Colonic mucosa (tissue), 4 donors: ENCODE measurements around the gene GMPPA. TPM values are rescaled to one million over a fixed set of nuclear protein-coding genes. Genes with fewer than 3 reads are reported as not detected.

Source experiments
- DNase-seq: peaks from one replicate; pipeline ENCODE4 v3.0.0-alpha.2; 2020
- H3K27ac ChIP-seq: fragments of 200-600 bp; one replicate; pipeline ENCODE4 v1.8.0; 2021
- H3K27me3 ChIP-seq: fragments of 200-600 bp; one replicate; pipeline ENCODE4 v1.8.0; 2021
- H3K36me3 ChIP-seq: fragments of 200-600 bp; one replicate; pipeline ENCODE4 v1.8.0; 2021
- H3K4me1 ChIP-seq: fragments of 200-600 bp; one replicate; pipeline ENCODE4 v1.8.0; 2021; ENCODE audit warnings: mild to moderate bottlenecking
- H3K4me3 ChIP-seq: fragments of 200-600 bp; one replicate; pipeline ENCODE4 v1.8.0; 2021
- H3K9ac ChIP-seq, 2 donors: one replicate each; pipeline ENCODE4 v1.7.0; 2013; ENCODE audit warnings: control low read depth in 2 of 2, low read depth in 2 of 2, low read length in 2 of 2
- H3K9me3 ChIP-seq: fragments of 200-600 bp; one replicate; pipeline ENCODE4 v1.8.0; 2021
- intact Hi-C: fragments of 100-400 bp; cut with DNase I; formaldehyde crosslinking; loops from one replicate; pipeline ENCODE4 v1.14.1; 2022
- total RNA-seq, 2 donors: library from RNA; stranded (reverse); fragmentation: NEBNext Ultra II Directional in 1 of 2; extraction: Animal tissue kit (Norgen Biotek cat#: 25700) in 1 of 2; gene quantifications; one replicate each; pipeline ENCODE4 v1.2.1, GENCODE V29; 2021
- TF ChIP-seq, protein P1 (sequence below): fragments of 200-600 bp; IDR thresholded peaks from one replicate; pipeline ENCODE4 v1.8.0; 2022; ENCODE audit warnings: antibody characterized with exemption, mild to moderate bottlenecking
- donor health status: healthy.
- donor health status: DM: no; HTN: no; CAD: no.
- donor health status: DM: no; HTN: no; CAD: no.

GMPPA gene
- total RNA-seq, 2 donors from 2014 or later = 49.7 to 86.1 TPM

- Histone ChIP-seq H3K27me3 (no peaks in the 10 kb centered on the region), H3K9me3 (no peaks in the 10 kb centered on the region), H3K36me3 (no peaks in the 10 kb centered on the region), H3K4me3 (peak within 1 kb of the TSS; percentile 74), H3K27ac (peak within 1 kb of the TSS; percentile 92), H3K4me1 (peaks cover 4% of the 10 kb centered on the region), H3K9ac (peak within 1 kb of the TSS; percentile 78 to 88)
- DNase-seq = peak; percentile 97
- intact Hi-C loops = loop anchor here (5.0 kb wide), 1 partner anchor 144 kb away; no protein-coding TSS in a partner anchor
- TF ChIP-seq, protein P1, sequence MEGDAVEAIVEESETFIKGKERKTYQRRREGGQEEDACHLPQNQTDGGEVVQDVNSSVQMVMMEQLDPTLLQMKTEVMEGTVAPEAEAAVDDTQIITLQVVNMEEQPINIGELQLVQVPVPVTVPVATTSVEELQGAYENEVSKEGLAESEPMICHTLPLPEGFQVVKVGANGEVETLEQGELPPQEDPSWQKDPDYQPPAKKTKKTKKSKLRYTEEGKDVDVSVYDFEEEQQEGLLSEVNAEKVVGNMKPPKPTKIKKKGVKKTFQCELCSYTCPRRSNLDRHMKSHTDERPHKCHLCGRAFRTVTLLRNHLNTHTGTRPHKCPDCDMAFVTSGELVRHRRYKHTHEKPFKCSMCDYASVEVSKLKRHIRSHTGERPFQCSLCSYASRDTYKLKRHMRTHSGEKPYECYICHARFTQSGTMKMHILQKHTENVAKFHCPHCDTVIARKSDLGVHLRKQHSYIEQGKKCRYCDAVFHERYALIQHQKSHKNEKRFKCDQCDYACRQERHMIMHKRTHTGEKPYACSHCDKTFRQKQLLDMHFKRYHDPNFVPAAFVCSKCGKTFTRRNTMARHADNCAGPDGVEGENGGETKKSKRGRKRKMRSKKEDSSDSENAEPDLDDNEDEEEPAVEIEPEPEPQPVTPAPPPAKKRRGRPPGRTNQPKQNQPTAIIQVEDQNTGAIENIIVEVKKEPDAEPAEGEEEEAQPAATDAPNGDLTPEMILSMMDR = no peak
Observed at GRCh38 chr2:219543596-219544358, 45.1 kb downstream of the GMPPA start, which contains the start of the genes CHPF and TMEM198. CHPF (minus strand) TSS chr2:219543809; CDS start chr2:219543538, 271 bp downstream. TMEM198 (plus strand) TSS chr2:219544028; CDS start chr2:219544728, 700 bp downstream.

DNA sequence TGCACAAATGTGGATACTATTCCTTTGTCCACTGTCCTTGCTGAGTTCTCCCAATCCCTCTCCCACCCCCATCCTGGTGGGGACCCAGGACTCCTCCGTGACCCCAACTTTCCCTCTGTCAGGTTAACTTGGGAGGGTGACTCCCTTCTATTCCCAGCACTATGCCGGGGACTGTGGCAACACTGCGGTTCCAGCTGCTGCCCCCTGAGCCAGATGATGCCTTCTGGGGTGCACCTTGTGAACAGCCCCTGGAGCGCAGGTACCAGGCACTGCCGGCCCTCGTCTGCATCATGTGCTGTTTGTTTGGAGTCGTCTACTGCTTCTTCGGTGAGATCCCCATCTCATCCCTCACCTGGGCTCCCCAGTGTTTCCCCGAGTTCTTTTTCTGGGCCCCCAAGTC is 45.9 kb downstream of the GMPPA start:
- TF ChIP-seq, protein P1 = no peak
- H3K36me3 ChIP-seq = no peaks in the 10 kb centered on the region
- peaks cover 4% of the 10 kb centered on the region for H3K4me1 ChIP-seq
- H3K9ac ChIP-seq = peak overlapping the region in 1 of 2 donors; percentile 43
- DNase-seq = no peak
- intact Hi-C loops = loop anchor here (5.0 kb wide), 1 partner anchor 143 kb away; no protein-coding TSS in a partner anchor
- H3K4me3 ChIP-seq = peak overlapping the region; percentile 74
- no peak overlapping the region for H3K27ac ChIP-seq
- no peaks in the 10 kb centered on the region for H3K9me3 ChIP-seq
- H3K27me3 ChIP-seq = no peaks in the 10 kb centered on the region

- TF ChIP-seq, protein P1 = no peak
- intact Hi-C loops = no loop called here
- no peaks in the 10 kb centered on the region for H3K27me3 ChIP-seq
- no peak overlapping the region for H3K9ac ChIP-seq
- no peak overlapping the region for H3K4me3 ChIP-seq
- no peaks in the 10 kb centered on the region for H3K9me3 ChIP-seq
- no peaks in the 10 kb centered on the region for H3K36me3 ChIP-seq
- H3K4me1 ChIP-seq = peaks cover 4% of the 10 kb centered on the region
- no peak overlapping the region for H3K27ac ChIP-seq
- DNase-seq = no peak
Observed at GRCh38 chr2:219545295-219545942, 46.7 kb downstream of the GMPPA start.

DNA sequence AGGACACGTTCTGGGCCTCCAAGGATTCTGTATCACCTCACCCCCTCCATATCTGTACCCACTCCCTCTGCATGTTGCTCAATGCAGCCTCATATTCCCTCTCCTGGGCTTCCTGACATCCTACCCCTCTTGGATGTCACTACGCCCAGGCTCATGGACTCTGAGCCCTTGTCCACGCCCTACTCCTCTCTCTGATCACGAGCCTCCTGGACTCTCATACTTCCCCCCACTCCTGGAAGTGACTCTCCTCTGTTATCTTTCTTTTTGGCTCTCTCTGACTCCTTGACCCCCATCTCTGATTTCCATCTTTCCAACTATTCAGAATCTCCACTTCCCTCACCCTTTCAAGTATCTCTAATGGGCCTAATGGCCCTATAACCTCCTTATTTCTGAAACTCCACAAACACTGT is 47.3 kb downstream of the GMPPA start:
- H3K4me3 ChIP-seq = no peak overlapping the region
- no peaks in the 10 kb centered on the region for H3K27me3 ChIP-seq
- H3K4me1 ChIP-seq = peaks cover 4% of the 10 kb centered on the region
- H3K36me3 ChIP-seq = no peaks in the 10 kb centered on the region
- intact Hi-C loops = no loop called here
- H3K9ac ChIP-seq = no peak overlapping the region
- TF ChIP-seq, protein P1 = no peak
- DNase-seq = no peak
- H3K9me3 ChIP-seq = no peaks in the 10 kb centered on the region
- H3K27ac ChIP-seq = no peak overlapping the region

DNA sequence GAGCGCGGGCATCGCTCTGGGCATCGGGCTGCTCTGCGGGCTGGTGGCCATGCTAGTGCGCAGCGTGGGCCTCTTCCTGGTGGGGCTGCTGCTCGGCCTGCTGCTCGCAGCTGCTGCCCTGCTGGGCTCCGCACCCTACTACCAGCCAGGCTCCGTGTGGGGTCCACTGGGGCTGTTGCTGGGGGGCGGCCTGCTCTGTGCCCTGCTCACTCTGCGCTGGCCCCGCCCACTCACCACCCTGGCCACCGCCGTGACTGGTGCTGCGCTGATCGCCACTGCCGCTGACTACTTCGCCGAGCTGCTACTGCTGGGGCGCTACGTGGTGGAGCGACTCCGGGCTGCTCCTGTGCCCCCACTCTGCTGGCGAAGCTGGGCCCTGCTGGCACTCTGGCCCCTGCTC is 48.9 kb downstream of the GMPPA start:
- TF ChIP-seq, protein P1 = no peak
- Histone ChIP-seq H3K36me3 (no peaks in the 10 kb centered on the region), H3K27ac (no peak overlapping the region), H3K9me3 (no peaks in the 10 kb centered on the region), H3K4me1 (no peaks in the 10 kb centered on the region), H3K4me3 (no peak overlapping the region), H3K9ac (no peak overlapping the region), H3K27me3 (peaks cover 8% of the 10 kb centered on the region)
- intact Hi-C loops = no loop called here
- DNase-seq = no peak
